Pancreas (tissue), 10 donors: ENCODE measurements around the gene LRRC32. TPM values are rescaled to one million over a fixed set of nuclear protein-coding genes. Genes with fewer than 3 reads are reported as not detected.

Experiments
- ATAC-seq, 4 donors: fragments of 200-7000 bp; cut with Tn5 transposase; one replicate each; pipeline versions ENCODE4 v1.8.0 to v1.9.1; 2020; ENCODE audit warnings: mild to moderate bottlenecking in 4 of 4, moderate library complexity in 4 of 4
- DNase-seq, 6 donors: peaks; one replicate each; pipeline ENCODE4 v3.0.0-alpha.2; 2020
- FAIRE-seq: peaks from 2 replicates; lab custom pipeline; 2012; peaks lifted over from hg19 to GRCh38; lab: Jason Lieb, UNC
- H3K27ac ChIP-seq, 4 donors: fragments of 200-600 bp; sonication (generic); 1 replicate in 3 of 4; 2 replicates in 1 of 4; pipeline versions ENCODE4 v1.5.0 to v1.8.0; 2020
- H3K27me3 ChIP-seq, 4 donors: fragments of 200-600 bp; one replicate each; pipeline ENCODE4 v1.8.0; 2021
- H3K36me3 ChIP-seq, 3 donors: fragments of 200-600 bp; sonication (generic) in 1 of 3; one replicate each; pipeline versions ENCODE4 v1.5.0 to v1.8.0; 2020 to 2021
- H3K4me1 ChIP-seq, 3 donors: fragments of 200-600 bp; one replicate each; pipeline ENCODE4 v1.8.0; 2021
- H3K4me3 ChIP-seq, 4 donors: fragments of 200-600 bp; sonication (generic) in 2 of 4; one replicate each; pipeline versions ENCODE4 v1.5.0 to v1.8.0; 2020 to 2021
- H3K9me3 ChIP-seq, 4 donors: fragments of 200-600 bp; one replicate each; pipeline ENCODE4 v1.8.0; 2021
- CTCF ChIP-seq, 4 donors: fragments of 200-600 bp; sonication (generic) in 3 of 4; IDR thresholded peaks; one replicate each; pipeline versions ENCODE4 v1.5.0 to v1.8.0; 2021; ENCODE audit warnings: antibody characterized with exemption in 4 of 4
- WGBS, 2 donors: extraction: QIAGEN DNeasy Blood & Tissue Kit; methylation state at CpG; one replicate each; pipeline ENCODE4 v1.1.7; 2013; 5-methylcytosine and 5-hydroxymethylcytosine counted together
- intact Hi-C, 3 donors: fragments of 100-400 bp; cut with DNase I; formaldehyde crosslinking; loops; one replicate each; pipeline versions ENCODE4 v1.11.1 to v1.14.2; 2022
- polyA plus RNA-seq, 2 donors: library from polyadenylated mRNA; stranded (reverse); fragments of 200-250 nt; gene quantifications; one replicate each; pipeline ENCODE4 v1.2.3, GENCODE V29; 2013
- total RNA-seq, 6 donors: library from RNA; stranded (reverse); fragmentation: NEBNext Ultra II Directional in 4 of 6; extraction: Animal tissue kit (Norgen Biotek cat#: 25700) in 4 of 6; gene quantifications; one replicate each; pipeline versions ENCODE4 v1.2.1 to v1.2.4, GENCODE V29; 2021 to 2023
- donor health status: healthy with polysubstance abuse.
- donor health status: DM: no; HTN: no; CAD: no; lungs with moderate emphysema.
- donor health status: DM: no; HTN: no; CAD: no.
- donor health status: control.
- donor health status: control.
- donor health status: Bipolar disorder and iron deficiency.
- donor health status: DM: yes; HTN: yes; CAD: no.
- donor health status: DM: no; HTN: no; CAD: no.
- donor health status: DM: no; HTN: no; CAD: no.
- donor health status: DM: yes; HTN: yes; CAD: no.

The LRRC32 gene
- total and polyA plus RNA-seq, 8 donors, result 5.7 to 43.0 (median 12.0) TPM

- no peak for ATAC-seq
- TF ChIP-seq CTCF (IDR thresholded peaks at IDR 0.05), result no peak
- intact Hi-C loops, result no loop called here
- DNase-seq, result no peak
- Histone ChIP-seq H3K27me3 (no peaks in the 10 kb centered on the region), H3K4me3 (no peak overlapping the region), H3K36me3 (no peaks in the 10 kb centered on the region), H3K9me3 (no peaks in the 10 kb centered on the region), H3K27ac (no peak overlapping the region), H3K4me1 (no peaks in the 10 kb centered on the region)
- no peak for FAIRE-seq
- 67 to 71% methylated on average over 3 of the region's 3 CpGs for WGBS, 2 donors
Measured at GRCh38 chr11:76658231-76658630, 12.3 kb downstream of the LRRC32 start.

- FAIRE-seq, result no peak
- no peak for DNase-seq
- Histone ChIP-seq H3K9me3 (no peaks in the 10 kb centered on the region), H3K27me3 (no peaks in the 10 kb centered on the region), H3K36me3 (no peaks in the 10 kb centered on the region), H3K4me3 (no peak overlapping the region), H3K27ac (no peak overlapping the region), H3K4me1 (no peaks in the 10 kb centered on the region)
- 75 to 79% methylated on average over 14 of the region's 14 CpGs for WGBS, 2 donors
- intact Hi-C loops, result no loop called here
- ATAC-seq, result no peak
- TF ChIP-seq CTCF (IDR thresholded peaks at IDR 0.05), result no peak
Measured at GRCh38 chr11:76657187-76658170, 13.1 kb downstream of the LRRC32 start.

GRCh38 chr11:76656571-76657081 is 13.9 kb downstream of the LRRC32 start:
- intact Hi-C loops, result no loop called here
- FAIRE-seq, result no peak
- 68 to 71% methylated on average over 7 of the region's 7 CpGs for WGBS, 2 donors
- H3K4me3 ChIP-seq, result no peak overlapping the region
- no peaks in the 10 kb centered on the region for H3K4me1 ChIP-seq
- H3K9me3 ChIP-seq, result no peaks in the 10 kb centered on the region
- TF ChIP-seq CTCF (IDR thresholded peaks at IDR 0.05), result no peak
- ATAC-seq, result no peak
- H3K27me3 ChIP-seq, result peaks cover 0 to 3% (median 0%) of the 10 kb centered on the region in 4 donors
- no peaks in the 10 kb centered on the region for H3K36me3 ChIP-seq
- H3K27ac ChIP-seq, result no peak overlapping the region
- DNase-seq, result no peak

GRCh38 chr11:76656050-76656531 is 14.5 kb downstream of the LRRC32 start:
- Histone ChIP-seq H3K27ac (no peak overlapping the region), H3K4me1 (no peaks in the 10 kb centered on the region), H3K9me3 (no peaks in the 10 kb centered on the region), H3K4me3 (no peak overlapping the region), H3K27me3 (peaks cover 0 to 3% (median 0%) of the 10 kb centered on the region in 4 donors), H3K36me3 (no peaks in the 10 kb centered on the region)
- DNase-seq (no peak), ATAC-seq (no peak), FAIRE-seq (no peak)
- intact Hi-C loops, result no loop called here
- no peak for TF ChIP-seq CTCF (IDR thresholded peaks at IDR 0.05)
- WGBS, 2 donors, result 79 to 82% methylated on average over 8 of the region's 8 CpGs
